ENCODE results near the gene ASB5.
"Not testable (repeated sequence)": the region's sequence is repeated elsewhere in the genome, so short reads cannot be mapped to it uniquely, and the experiment has no call there.

The ASB5 gene
- 0 reads per million in 2 donors for total RNA-seq

GRCh38 chr4:176268963-176269362, at the start of gene ASB5:
TSS of gene ASB5 (minus strand) at chr4:176269222. CDS start at chr4:176269108, 114 bp downstream.
- DNase-seq: no peak

- no peak for DNase-seq
Measured at GRCh38 chr4:176313596-176314336, 44.7 kb upstream of the ASB5 start.

GRCh38 chr4:176309772-176310171, 40.8 kb upstream of the ASB5 start:
- no peak for DNase-seq

GRCh38 chr4:176309046-176309445, 40.0 kb upstream of the ASB5 start:
- DNase-seq: no peak

- DNase-seq: no peak
Measured at GRCh38 chr4:176308441-176308840, 39.4 kb upstream of the ASB5 start.

- DNase-seq: no peak
Measured at GRCh38 chr4:176307666-176307930, 38.6 kb upstream of the ASB5 start.

GRCh38 chr4:176306837-176307665, 38.0 kb upstream of the ASB5 start:
- no peak for DNase-seq

GRCh38 chr4:176303938-176304337, 34.9 kb upstream of the ASB5 start:
- no peak for DNase-seq

GRCh38 chr4:176302283-176303275, 33.6 kb upstream of the ASB5 start:
- no peak for DNase-seq

GRCh38 chr4:176300565-176300964, 31.5 kb upstream of the ASB5 start:
- no peak for DNase-seq

GRCh38 chr4:176300036-176300435, 31.0 kb upstream of the ASB5 start:
- DNase-seq: no peak

- no peak for DNase-seq
Measured at GRCh38 chr4:176298664-176299063, 29.6 kb upstream of the ASB5 start.

GRCh38 chr4:176295907-176296306, 26.9 kb upstream of the ASB5 start:
- not testable (repeated sequence) for DNase-seq

- DNase-seq: no peak
Measured at GRCh38 chr4:176293660-176294059, 24.6 kb upstream of the ASB5 start.

- no peak for DNase-seq
Measured at GRCh38 chr4:176292920-176293319, 23.9 kb upstream of the ASB5 start.

GRCh38 chr4:176291748-176292147, 22.7 kb upstream of the ASB5 start:
- no peak for DNase-seq

GRCh38 chr4:176290520-176290919, 21.5 kb upstream of the ASB5 start:
- no peak for DNase-seq

- DNase-seq: no peak
Measured at GRCh38 chr4:176289561-176289960, 20.5 kb upstream of the ASB5 start.

- DNase-seq: no peak
Measured at GRCh38 chr4:176288020-176288419, 19.0 kb upstream of the ASB5 start.

- DNase-seq: no peak
Measured at GRCh38 chr4:176287546-176287945, 18.5 kb upstream of the ASB5 start.

GRCh38 chr4:176286728-176287127, 17.7 kb upstream of the ASB5 start:
- no peak for DNase-seq

GRCh38 chr4:176279560-176279959, 10.5 kb upstream of the ASB5 start:
- DNase-seq: not testable (repeated sequence)
